SU-DHL-6 (cell line): ENCODE measurements around the gene SLC39A9.
A peak's percentile ranks its signal among the peaks of the same experiment; 100 is the strongest.

ENCODE experiments used
- H2AFZ ChIP-seq: fragments of 200-600 bp; sonication (generic); 2 replicates; pipeline ENCODE4 v1.6.1; 2014; ENCODE audit warnings: low read depth, mild to moderate bottlenecking, moderate library complexity, mixed read lengths, antibody characterized with exemption, low read length; ENCODE audit not compliant: severe bottlenecking
- H3F3A ChIP-seq: fragments of 200-600 bp; shearing (Covaris generic); 2 replicates; pipeline ENCODE4 v1.6.0; 2016; ENCODE audit warnings: antibody characterized with exemption, mild to moderate bottlenecking; ENCODE audit not compliant: insufficient read depth
- H3K27ac ChIP-seq: fragments of 200-600 bp; sonication (generic); 2 replicates; pipeline ENCODE4 v1.5.1; 2016; ENCODE audit warnings: low read depth, mild to moderate bottlenecking, low read length, moderate library complexity, mixed read lengths
- H3K27me3 ChIP-seq: fragments of 200-600 bp; sonication (generic), shearing (Covaris generic); 2 replicates; pipeline ENCODE4 v1.6.0; 2014; ENCODE audit warnings: mild to moderate bottlenecking, low read length
- H3K36me3 ChIP-seq: fragments of 200-600 bp; sonication (generic); 2 replicates; pipeline ENCODE4 v1.6.1; 2014; ENCODE audit warnings: mild to moderate bottlenecking, low read length, mixed read lengths
- H3K4me2 ChIP-seq: fragments of 300-600, 200-600 bp; shearing (Covaris generic), sonication (generic); 2 replicates; pipeline ENCODE4 v1.6.0; 2014; ENCODE audit warnings: low read length, low read depth, mild to moderate bottlenecking; ENCODE audit not compliant: poor library complexity, severe bottlenecking
- H3K4me3 ChIP-seq: fragments of 200-600 bp; sonication (generic); 2 replicates; pipeline ENCODE4 v1.5.1; 2014; ENCODE audit warnings: antibody characterized with exemption, low read length, mild to moderate bottlenecking, mixed read lengths; ENCODE audit not compliant: insufficient read depth, poor library complexity, severe bottlenecking
- H3K79me2 ChIP-seq: fragments of 200-600 bp; sonication (generic); 2 replicates; pipeline ENCODE4 v1.6.1; 2014; ENCODE audit warnings: mild to moderate bottlenecking, low read length, moderate library complexity; ENCODE audit not compliant: insufficient read depth
- H3K9ac ChIP-seq: fragments of 200-600 bp; sonication (generic); 2 replicates; pipeline ENCODE4 v1.7.0; 2014; ENCODE audit warnings: mild to moderate bottlenecking, low read length
- H3K9me2 ChIP-seq: fragments of 200-600 bp; sonication (generic); replicated peaks from 2 replicates; pipeline ENCODE4 v1.6.1; 2014; ENCODE audit warnings: low read length; ENCODE audit not compliant: insufficient read depth
- H3K9me3 ChIP-seq: fragments of 200-600 bp; sonication (generic); 2 replicates; pipeline ENCODE4 v1.6.1; 2014; ENCODE audit warnings: low read length, mixed read lengths; ENCODE audit not compliant: insufficient read depth
- H4K20me1 ChIP-seq: fragments of 200-600 bp; sonication (generic); 2 replicates; pipeline ENCODE4 v1.6.1; 2014; ENCODE audit warnings: low read depth, mild to moderate bottlenecking, antibody characterized with exemption, low read length, moderate library complexity, mixed read lengths
- EZH2phosphoT487 ChIP-seq: fragments of 200-600 bp; sonication (generic), shearing (Covaris generic); conservative IDR thresholded peaks from 2 replicates; pipeline ENCODE4 v1.6.1; 2018; ENCODE audit warnings: mild to moderate bottlenecking, antibody characterized with exemption, low read length, moderate library complexity, mixed read lengths
- TF ChIP-seq, protein P1 (sequence below): fragments of 200-600 bp; sonication (generic); IDR thresholded peaks from one replicate; pipeline ENCODE4 v1.5.1; 2017; ENCODE audit warnings: antibody characterized with exemption, mild to moderate bottlenecking, low read length, moderate library complexity; ENCODE audit not compliant: insufficient read depth, poor library complexity, severe bottlenecking

SLC39A9 gene, protein sequence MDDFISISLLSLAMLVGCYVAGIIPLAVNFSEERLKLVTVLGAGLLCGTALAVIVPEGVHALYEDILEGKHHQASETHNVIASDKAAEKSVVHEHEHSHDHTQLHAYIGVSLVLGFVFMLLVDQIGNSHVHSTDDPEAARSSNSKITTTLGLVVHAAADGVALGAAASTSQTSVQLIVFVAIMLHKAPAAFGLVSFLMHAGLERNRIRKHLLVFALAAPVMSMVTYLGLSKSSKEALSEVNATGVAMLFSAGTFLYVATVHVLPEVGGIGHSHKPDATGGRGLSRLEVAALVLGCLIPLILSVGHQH

DNA sequence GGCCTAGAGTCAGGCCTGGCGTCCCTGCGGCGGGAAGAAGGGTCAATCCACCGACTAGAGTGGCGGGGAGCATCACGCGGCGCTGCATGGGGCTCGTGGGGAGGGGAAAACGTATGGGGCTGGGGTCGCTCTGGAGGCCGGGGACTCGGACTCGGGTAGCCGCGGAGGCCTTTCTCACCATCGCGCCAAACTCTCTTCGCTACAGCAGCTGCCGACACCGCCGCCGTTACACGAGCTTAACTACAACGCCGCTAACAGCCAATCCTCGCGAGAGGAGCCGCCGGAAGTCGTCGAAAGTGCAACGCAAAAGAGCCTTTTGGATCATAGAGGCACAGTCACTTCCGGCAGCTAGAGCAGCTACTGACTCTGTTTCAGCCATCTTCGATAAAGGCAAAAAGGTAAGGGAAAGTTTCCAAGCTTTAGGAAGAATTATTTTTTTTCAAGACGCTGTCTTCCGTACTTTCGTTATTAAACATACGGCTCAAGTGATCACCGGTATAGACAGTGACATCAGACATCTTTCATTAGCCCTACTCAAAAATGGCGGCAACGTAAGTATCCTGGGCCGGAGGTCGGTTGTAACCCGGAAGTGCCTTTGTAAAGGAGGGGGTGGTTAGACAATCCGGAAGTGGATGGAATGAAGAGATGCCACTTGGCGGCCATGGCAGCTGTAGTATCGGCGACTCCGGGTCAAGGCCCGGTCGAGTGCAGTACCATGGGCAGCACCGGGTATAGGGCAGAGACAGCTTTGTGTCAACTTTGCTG lies at the start of gene SLC39A9, which contains the start of gene ERH:
Gene SLC39A9, plus strand, starts transcription at position 640 of the 765 bp plus-strand sequence. CDS start 678 bp downstream, outside the sequence.
Gene ERH, minus strand, starts transcription at position 247 of the 765 bp plus-strand sequence. Its CDS starts 66 bp downstream, at position 181.
- H3K27me3 ChIP-seq, result no peaks in the 10 kb centered on the region
- peak within 1 kb of the TSS; percentile 55 for H2AFZ ChIP-seq
- peak within 1 kb of the TSS; percentile 78 for H3K4me3 ChIP-seq
- no peaks in the 10 kb centered on the region for H3F3A ChIP-seq
- no peaks in the 10 kb centered on the region for H3K9me2 ChIP-seq
- peak within 1 kb of the TSS; percentile 96 for H3K9ac ChIP-seq
- TF ChIP-seq EZH2phosphoT487, result no peak
- TF ChIP-seq, protein P1, sequence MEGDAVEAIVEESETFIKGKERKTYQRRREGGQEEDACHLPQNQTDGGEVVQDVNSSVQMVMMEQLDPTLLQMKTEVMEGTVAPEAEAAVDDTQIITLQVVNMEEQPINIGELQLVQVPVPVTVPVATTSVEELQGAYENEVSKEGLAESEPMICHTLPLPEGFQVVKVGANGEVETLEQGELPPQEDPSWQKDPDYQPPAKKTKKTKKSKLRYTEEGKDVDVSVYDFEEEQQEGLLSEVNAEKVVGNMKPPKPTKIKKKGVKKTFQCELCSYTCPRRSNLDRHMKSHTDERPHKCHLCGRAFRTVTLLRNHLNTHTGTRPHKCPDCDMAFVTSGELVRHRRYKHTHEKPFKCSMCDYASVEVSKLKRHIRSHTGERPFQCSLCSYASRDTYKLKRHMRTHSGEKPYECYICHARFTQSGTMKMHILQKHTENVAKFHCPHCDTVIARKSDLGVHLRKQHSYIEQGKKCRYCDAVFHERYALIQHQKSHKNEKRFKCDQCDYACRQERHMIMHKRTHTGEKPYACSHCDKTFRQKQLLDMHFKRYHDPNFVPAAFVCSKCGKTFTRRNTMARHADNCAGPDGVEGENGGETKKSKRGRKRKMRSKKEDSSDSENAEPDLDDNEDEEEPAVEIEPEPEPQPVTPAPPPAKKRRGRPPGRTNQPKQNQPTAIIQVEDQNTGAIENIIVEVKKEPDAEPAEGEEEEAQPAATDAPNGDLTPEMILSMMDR, result no peak
- peaks cover 16% of the 10 kb centered on the region for H4K20me1 ChIP-seq
- H3K36me3 ChIP-seq, result peaks cover 31% of the 10 kb centered on the region
- H3K9me3 ChIP-seq, result no peaks in the 10 kb centered on the region
- peak within 1 kb of the TSS; percentile 68 for H3K27ac ChIP-seq
- H3K4me2 ChIP-seq, result peak within 1 kb of the TSS; percentile 99
- H3K79me2 ChIP-seq, result peaks cover 94% of the 10 kb centered on the region

DNA sequence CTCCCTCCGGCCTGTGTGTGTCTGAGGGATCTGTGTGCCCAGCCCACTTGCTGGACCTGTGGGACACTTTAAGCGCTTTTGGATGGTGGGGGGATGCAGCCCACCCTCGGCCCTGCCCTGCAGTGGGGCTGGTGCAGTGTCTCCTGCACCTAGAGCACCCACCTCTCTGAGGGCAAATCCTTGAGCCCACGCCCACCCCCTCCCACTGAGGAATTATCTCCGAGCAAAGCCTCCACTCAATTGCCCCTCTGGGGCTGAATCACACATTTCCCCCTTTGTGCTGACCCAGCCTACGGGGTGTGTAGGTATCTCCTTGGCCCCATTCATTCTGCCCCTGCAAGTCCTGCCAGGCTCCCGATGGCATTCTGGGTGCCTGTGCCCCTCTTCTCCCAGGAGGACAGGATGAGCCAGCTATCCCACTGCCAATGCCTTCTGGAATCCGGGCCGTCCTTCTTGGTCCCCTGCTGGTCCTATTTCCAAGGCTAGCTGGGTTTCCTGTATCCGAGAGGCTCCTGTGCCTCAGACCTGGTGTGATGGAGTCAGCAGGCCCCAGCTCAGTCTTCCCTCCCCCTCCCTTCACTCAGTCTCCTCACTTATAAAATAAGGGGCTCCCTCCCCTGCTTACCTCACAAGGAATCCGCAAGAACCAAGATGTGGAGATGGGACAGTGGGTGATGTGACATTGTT lies 49.3 kb upstream of the SLC39A9 start:
- Histone ChIP-seq H3K4me2 (no peak overlapping the region), H3K9me3 (no peaks in the 10 kb centered on the region), H2AFZ (no peak overlapping the region), H3K9me2 (no peaks in the 10 kb centered on the region), H3K79me2 (no peaks in the 10 kb centered on the region), H3K27ac (no peak overlapping the region), H3K4me3 (no peak overlapping the region), H4K20me1 (no peaks in the 10 kb centered on the region), H3K27me3 (no peaks in the 10 kb centered on the region), H3K9ac (no peak overlapping the region), H3K36me3 (no peaks in the 10 kb centered on the region), H3F3A (no peaks in the 10 kb centered on the region)
- no peak for TF ChIP-seq EZH2phosphoT487
- TF ChIP-seq, protein P1, result no peak

DNA sequence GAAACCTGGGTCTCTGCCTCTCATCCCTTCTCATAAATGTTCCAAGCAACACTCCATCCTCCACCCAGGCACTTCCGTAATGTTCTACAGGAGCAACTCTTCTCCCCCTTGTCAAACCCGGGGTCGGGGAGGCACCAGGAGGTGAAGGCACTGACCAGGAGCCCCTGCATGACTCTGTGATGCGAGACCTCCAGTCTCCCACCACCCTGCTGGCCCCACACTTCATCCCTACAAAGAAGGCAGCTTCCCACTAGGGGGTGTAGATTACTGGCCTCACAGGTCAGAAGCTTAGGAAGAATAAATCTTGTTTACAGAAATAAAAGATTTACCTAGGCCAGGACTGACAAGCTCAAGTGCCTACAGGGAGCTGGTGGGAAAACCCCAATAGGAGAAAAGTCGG lies 47.6 kb upstream of the SLC39A9 start:
- Histone ChIP-seq H3K27ac (no peak overlapping the region), H3K9me3 (no peaks in the 10 kb centered on the region), H3K9ac (no peak overlapping the region), H4K20me1 (no peaks in the 10 kb centered on the region), H3K79me2 (no peaks in the 10 kb centered on the region), H2AFZ (no peak overlapping the region), H3K4me2 (no peak overlapping the region), H3K27me3 (no peaks in the 10 kb centered on the region), H3F3A (no peaks in the 10 kb centered on the region), H3K4me3 (no peak overlapping the region), H3K36me3 (no peaks in the 10 kb centered on the region), H3K9me2 (no peaks in the 10 kb centered on the region)
- no peak for TF ChIP-seq EZH2phosphoT487
- TF ChIP-seq, protein P1, result no peak
